ENCODE measurements around the gene CBX5.

DNA sequence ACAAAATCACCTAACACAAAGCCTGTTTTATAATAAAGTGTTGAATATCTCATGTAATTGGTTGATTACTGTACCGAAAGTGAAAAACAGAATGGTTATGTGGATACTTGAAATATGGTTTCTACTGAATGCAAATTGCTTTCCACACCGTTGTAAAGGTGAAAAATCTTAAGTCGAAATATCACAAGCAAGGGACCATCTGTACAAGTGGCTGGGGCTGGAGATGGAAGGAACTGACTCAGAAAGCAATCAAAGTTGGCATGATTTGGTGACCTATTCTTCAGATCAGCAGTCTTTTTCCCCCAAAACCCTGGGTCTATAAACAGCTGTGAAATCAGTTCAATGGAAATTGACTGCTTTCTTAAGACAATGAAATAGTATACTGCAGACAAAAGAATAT lies 3.6 kb downstream of the CBX5 start:
- no peak for TF ChIP-seq CTCF (conservative IDR thresholded peaks at IDR 0.05; ENCODE audit: low read length)
- TF ChIP-seq EZH2phosphoT487 (IDR thresholded peaks at IDR 0.05; ENCODE audit: borderline replicate concordance, low read depth, low read length), result no peak
